ENCODE data around the gene PROKR2. TPM values are rescaled to one million over a fixed set of nuclear protein-coding genes. Genes with fewer than 3 reads are reported as not detected.

Gene PROKR2
- total and polyA plus RNA-seq, 10 of the 15 experiments (the other 5 are each of a cell fraction or from before 2014, with no cell fraction given) = not detected

DNA sequence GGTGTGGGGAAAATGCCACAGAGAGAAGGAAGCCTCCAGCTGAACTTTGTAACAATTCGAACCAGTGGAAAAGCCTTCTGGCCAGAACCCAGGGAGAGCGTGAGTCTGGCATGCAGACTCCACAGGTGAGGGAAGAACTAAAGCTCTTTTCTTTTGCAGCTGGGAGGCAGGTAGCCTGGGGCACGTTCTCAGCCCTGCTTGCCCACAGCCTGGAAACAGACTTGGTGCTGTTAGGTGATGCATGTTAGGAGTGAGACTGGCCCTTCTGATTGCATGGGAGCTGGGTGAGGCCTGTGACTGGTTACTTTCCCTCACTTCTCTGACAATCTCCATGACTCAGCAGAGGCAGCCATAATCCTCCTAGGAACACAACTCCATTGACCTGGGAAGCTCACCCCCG is 34.2 kb downstream of the PROKR2 start (continued):
- TF ChIP-seq CHD2 (IDR thresholded peaks at IDR 0.05; ENCODE audit: borderline replicate concordance, low read depth, low read length) (no peak), ZNF622 (IDR thresholded peaks at IDR 0.05) (no peak), EP300 (IDR thresholded peaks at IDR 0.05; ENCODE audit: borderline replicate concordance in 1 of 2, control insufficient read depth in 1 of 2, low read depth in 2 of 2, low read length in 2 of 2) (no peak), KAT2A (conservative IDR thresholded peaks at IDR 0.05; ENCODE audit: control insufficient read depth, low read depth, low read length) (no peak)

DNA sequence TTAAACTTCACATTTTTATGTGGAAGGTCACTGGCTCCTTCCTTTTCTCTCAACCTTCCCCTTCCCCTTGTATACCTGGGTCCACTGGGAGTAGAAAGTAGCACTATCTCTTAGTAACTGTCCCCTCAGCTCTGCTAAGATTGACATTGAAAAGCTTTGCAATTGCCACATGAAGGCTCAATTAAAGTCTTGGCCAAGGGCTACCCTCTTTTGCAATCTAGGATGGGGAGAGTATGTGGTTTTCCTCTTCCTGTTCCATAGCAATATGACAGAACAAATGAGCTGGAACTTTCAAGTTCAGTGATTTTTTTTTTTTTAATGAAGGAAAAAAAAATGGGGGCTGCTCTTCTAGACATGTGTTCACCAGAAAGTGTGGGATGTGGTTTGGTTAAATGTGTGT is 37.1 kb downstream of the PROKR2 start:
- no peak for ATAC-seq
- ChIA-PET POLR2A (no interaction called here), RAD21 (ENCODE audit: unreplicated experiment) (no interaction called here), CTCF (no interaction called here), SMC1A (ENCODE audit: uncharacterized antibody, unreplicated experiment) (no interaction called here)
- no peak for DNase-seq (ENCODE audit: low read depth, low spot score)
- Histone ChIP-seq H3K4me2 (ENCODE audit: control insufficient read depth, insufficient read depth) (no peak overlapping the region), H3K9ac (ENCODE audit: control insufficient read depth, insufficient read depth, low read length) (no peak overlapping the region), H4K20me1 (ENCODE audit: control insufficient read depth, insufficient read depth) (no peaks in the 10 kb centered on the region), H3K4me3 (no peak overlapping the region), H3K27me3 (replicated peaks in 1 of 2; ENCODE audit: control insufficient read depth in 2 of 2, insufficient read depth in 2 of 2, low read length in 1 of 2) (no peaks in the 10 kb centered on the region; a peak in 1 of 4 replicates), H3K36me3 (ENCODE audit: control insufficient read depth in 2 of 2, insufficient read depth in 2 of 2, low read length in 1 of 2) (no peaks in the 10 kb centered on the region), H3K4me1 (ENCODE audit: control insufficient read depth, insufficient read depth, low read length) (no peaks in the 10 kb centered on the region), H3K27ac (ENCODE audit: control insufficient read depth, insufficient read depth) (no peak overlapping the region), H3K79me2 (ENCODE audit: control insufficient read depth, insufficient read depth, low read length) (no peaks in the 10 kb centered on the region), H2AFZ (ENCODE audit: control insufficient read depth, low read depth, low read length) (no peak overlapping the region), H3K9me3 (replicated peaks; ENCODE audit: control insufficient read depth, insufficient read depth, low read length) (no peaks in the 10 kb centered on the region)
- no TSS peak for BruUV-seq (replicated peaks)
- no peak for TF ChIP-seq RUNX3 (IDR thresholded peaks at IDR 0.05; ENCODE audit: low read length)
- intact Hi-C loops (cut with micrococcal nuclease; ENCODE audit: unreplicated experiment) = no loop called here
- no peak for FAIRE-seq
- in situ Hi-C loops (cut with MboI) = no loop called here

GRCh38 chr20:5272268-5272667 is 44.5 kb downstream of the PROKR2 start:
- ChIA-PET POLR2A (no interaction called here), SMC1A (ENCODE audit: uncharacterized antibody, unreplicated experiment) (no interaction called here), RAD21 (ENCODE audit: unreplicated experiment) (no interaction called here), CTCF (no interaction called here)
- no peaks in the 10 kb centered on the region for H4K20me1 ChIP-seq (ENCODE audit: control insufficient read depth, insufficient read depth)
- no peaks in the 10 kb centered on the region for H3K79me2 ChIP-seq (ENCODE audit: control insufficient read depth, insufficient read depth, low read length)
- ATAC-seq = no peak
- BruUV-seq (replicated peaks) = no TSS peak
- WGBS (ENCODE audit: insufficient coverage, insufficient replicate concordance, low lambda C conversion rate, missing lambda C conversion rate) = 11% methylated on average over 4 of the region's 4 CpGs
- no peak overlapping the region for H3K4me2 ChIP-seq (ENCODE audit: control insufficient read depth, insufficient read depth)
- no peak overlapping the region for H3K4me3 ChIP-seq
- no peaks in the 10 kb centered on the region for H3K9me3 ChIP-seq (replicated peaks; ENCODE audit: control insufficient read depth, insufficient read depth, low read length)
- H3K4me1 ChIP-seq (ENCODE audit: control insufficient read depth, insufficient read depth, low read length) = no peaks in the 10 kb centered on the region
- intact Hi-C loops (cut with micrococcal nuclease; ENCODE audit: unreplicated experiment) = no loop called here
- no peak for FAIRE-seq
- in situ Hi-C loops (cut with MboI) = no loop called here
- no peaks in the 10 kb centered on the region for H3K36me3 ChIP-seq (ENCODE audit: control insufficient read depth in 2 of 2, insufficient read depth in 2 of 2, low read length in 1 of 2)
- no peak for DNase-seq (ENCODE audit: low read depth, low spot score)
- no peak overlapping the region for H2AFZ ChIP-seq (ENCODE audit: control insufficient read depth, low read depth, low read length)
- no peak overlapping the region for H3K9ac ChIP-seq (ENCODE audit: control insufficient read depth, insufficient read depth, low read length)
- H3K27me3 ChIP-seq (replicated peaks in 1 of 2; ENCODE audit: control insufficient read depth in 2 of 2, insufficient read depth in 2 of 2, low read length in 1 of 2) = peaks cover 0 to 2% of the 10 kb centered on the region in 2 experiments; a peak in 1 of 4 replicates
- H3K27ac ChIP-seq (ENCODE audit: control insufficient read depth, insufficient read depth) = no peak overlapping the region
- TF ChIP-seq ESRRA (IDR thresholded peaks at IDR 0.05; ENCODE audit: low read length) (no peak), KDM1A (IDR thresholded peaks at IDR 0.05; ENCODE audit: borderline replicate concordance) (no peak), MEF2B (IDR thresholded peaks at IDR 0.05; ENCODE audit: partially characterized antibody, poor library complexity, severe bottlenecking) (no peak), GABPA (IDR thresholded peaks at IDR 0.05; ENCODE audit: low read depth) (no peak), NR2F1 (conservative IDR thresholded peaks at IDR 0.05) (no peak), SRF (IDR thresholded peaks at IDR 0.05; ENCODE audit: low read depth in 2 of 2, low read length in 2 of 2) (no peak), ETV6 (conservative IDR thresholded peaks at IDR 0.05 in 1 of 2, IDR thresholded peaks at IDR 0.05 in 1 of 2; ENCODE audit: borderline replicate concordance in 1 of 2, low read depth in 1 of 2) (no peak), CBX3 (IDR thresholded peaks at IDR 0.05; ENCODE audit: borderline replicate concordance, low read depth) (no peak), MXI1 (IDR thresholded peaks at IDR 0.05; ENCODE audit: low read depth, low read length) (no peak), POLR2A (IDR thresholded peaks at IDR 0.05; ENCODE audit: low read depth, low read length) (no peak)
- TF ChIP-seq, protein P1, sequence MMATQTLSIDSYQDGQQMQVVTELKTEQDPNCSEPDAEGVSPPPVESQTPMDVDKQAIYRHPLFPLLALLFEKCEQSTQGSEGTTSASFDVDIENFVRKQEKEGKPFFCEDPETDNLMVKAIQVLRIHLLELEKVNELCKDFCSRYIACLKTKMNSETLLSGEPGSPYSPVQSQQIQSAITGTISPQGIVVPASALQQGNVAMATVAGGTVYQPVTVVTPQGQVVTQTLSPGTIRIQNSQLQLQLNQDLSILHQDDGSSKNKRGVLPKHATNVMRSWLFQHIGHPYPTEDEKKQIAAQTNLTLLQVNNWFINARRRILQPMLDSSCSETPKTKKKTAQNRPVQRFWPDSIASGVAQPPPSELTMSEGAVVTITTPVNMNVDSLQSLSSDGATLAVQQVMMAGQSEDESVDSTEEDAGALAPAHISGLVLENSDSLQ (IDR thresholded peaks at IDR 0.05) = no peak

Data from GM12878 (cell line).